Heart right ventricle (tissue), 16 donors: ENCODE results near the gene CENPP. TPM values are rescaled to one million over a fixed set of nuclear protein-coding genes. Genes with fewer than 3 reads are reported as not detected.

Experiments
- ATAC-seq, 8 donors: fragments of 200-7000 bp; cut with Tn5 transposase; one replicate each; pipeline ENCODE4 v1.9.1; 2020; ENCODE audit warnings: mild to moderate bottlenecking in 8 of 8, moderate library complexity in 8 of 8, moderate number of reproducible peaks in 1 of 8
- DNase-seq, 2 donors: peaks; one replicate each; pipeline ENCODE4 v3.0.0-alpha.2; 2020
- H3K27ac ChIP-seq, 10 donors: fragments of 200-600 bp; sonication (generic) in 2 of 10; one replicate each; pipeline versions ENCODE4 v1.5.0 to v1.8.0; 2020 to 2022; ENCODE audit warnings: mild to moderate bottlenecking in 3 of 10
- H3K27me3 ChIP-seq, 7 donors: fragments of 200-600 bp; one replicate each; pipeline ENCODE4 v1.8.0; 2021 to 2022; ENCODE audit warnings: mild to moderate bottlenecking in 2 of 7
- H3K36me3 ChIP-seq, 9 donors: fragments of 200-600 bp; sonication (generic) in 1 of 9; one replicate each; pipeline versions ENCODE4 v1.5.0 to v1.8.0; 2020 to 2022; ENCODE audit warnings: mild to moderate bottlenecking in 2 of 9
- H3K4me1 ChIP-seq, 9 donors: fragments of 200-600 bp; sonication (generic) in 1 of 9; one replicate each; pipeline versions ENCODE4 v1.5.0 to v1.8.0; 2020 to 2022; ENCODE audit warnings: mild to moderate bottlenecking in 4 of 9
- H3K4me3 ChIP-seq, 10 donors: fragments of 200-600 bp; sonication (generic) in 2 of 10; one replicate each; pipeline versions ENCODE4 v1.5.0 to v1.8.0; 2020 to 2022; ENCODE audit warnings: mild to moderate bottlenecking in 7 of 10, moderate library complexity in 2 of 10
- H3K9me3 ChIP-seq, 11 donors: fragments of 200-600 bp in 10 of 11; sonication (generic) in 2 of 11; one replicate each; pipeline versions ENCODE4 v1.5.0 to v1.8.0; 2013 to 2022; ENCODE audit warnings: mild to moderate bottlenecking in 2 of 11, control low read depth in 1 of 11, moderate library complexity in 1 of 11
- WGBS, 2 donors: extraction: QIAGEN DNeasy Blood & Tissue Kit; methylation state at CpG; one replicate each; pipeline ENCODE4 v1.1.7; 2013; ENCODE audit warnings: inconsistent platforms in 1 of 2; 5-methylcytosine and 5-hydroxymethylcytosine counted together
- intact Hi-C, 10 donors: fragments of 100-400 bp; cut with DNase I; formaldehyde crosslinking; loops; one replicate each; pipeline versions ENCODE4 v1.11.1 to v1.14.2; 2022
- polyA plus RNA-seq, 2 donors: library from polyadenylated mRNA; stranded (reverse); fragments of 200-250 nt; gene quantifications; one replicate each; pipeline ENCODE4 v1.2.3, GENCODE V29; 2013
- total RNA-seq, 10 donors: library from RNA; stranded (reverse); fragmentation: NEBNext Ultra II Directional in 3 of 10; extraction: Animal tissue kit (Norgen Biotek cat#: 25700) in 3 of 10; gene quantifications; one replicate each; pipeline versions ENCODE4 v1.2.1 to v1.2.4, GENCODE V29; 2021 to 2023
- TF ChIP-seq, protein P1 (sequence below), 9 donors: fragments of 200-600 bp; sonication (generic) in 2 of 9; IDR thresholded peaks; one replicate each; pipeline versions ENCODE4 v1.5.0 to v1.8.0; 2021 to 2022; ENCODE audit warnings: antibody characterized with exemption in 9 of 9, mild to moderate bottlenecking in 5 of 9, moderate library complexity in 1 of 9
- donor health status: Arrhythmogenic right ventricular cardiomyopathy.
- donor health status: ischemic (EF 13 %, LVEDD 7.1; RV severe dilation, severe dysfunction).
- donor health status: healthy with polysubstance abuse.
- donor health status: DM: no; HTN: yes; CAD: no.
- donor health status: DM: no; HTN: no; CAD: no.
- donor health status: ischemic (EF 25% LVEDD 6.9; RV normal size, moderate dysfunction).
- donor health status: ischemic (EF 25% LVEDD 5.7; RV mildly dilated, moderate dysfunction).
- donor health status: healthy.
- donor health status: DM: yes; HTN: yes; CAD: no.
- donor health status: Ischemic cardiomyopathy.
- donor health status: ischemic (EF 35%, LVEDD 5.7; RV mildly dilated, moderate dysfunction).
- donor health status: nonischemic (EF 11% LVEDD 7.7; RV severe dilation, severe dysfunction).
- donor health status: DM: yes; HTN: yes; CAD: no.
- donor health status: PGD.
- donor health status: ischemic (EF 29% LVEDD 5.4; RV normal size, mild dysfunction).
- donor health status: nonischemic (EF 23%, LVEDD 6.1; RV moderate dilation, normal function).

Gene CENPP
- total and polyA plus RNA-seq, 12 donors = 1.3 to 5.2 (median 2.8) TPM

DNA sequence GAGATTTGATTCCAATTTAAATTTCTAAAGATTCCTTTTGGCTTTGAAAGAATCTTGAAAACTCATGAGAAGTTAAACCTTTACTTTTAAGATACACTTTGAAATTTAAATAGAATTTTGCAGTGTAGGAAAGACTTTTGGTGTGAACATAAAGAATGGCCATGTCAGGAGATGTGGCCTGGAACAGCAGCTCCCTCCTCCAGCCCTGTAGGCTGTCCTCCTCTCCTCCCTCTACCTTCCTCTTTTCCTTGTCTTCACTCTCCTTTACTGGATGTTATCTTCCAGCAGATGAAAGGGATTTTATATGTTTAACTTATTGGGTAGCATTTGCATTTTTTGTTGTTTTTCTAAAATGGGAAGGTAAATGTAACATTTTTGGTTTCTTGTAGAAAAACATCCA lies 137.6 kb downstream of the CENPP start:
- H3K36me3 ChIP-seq = peaks cover 0 to 65% (median 0%) of the 10 kb centered on the region in 9 donors

GRCh38 chr9:92463984-92464383 lies 138.2 kb downstream of the CENPP start:
- TF ChIP-seq, protein P1, sequence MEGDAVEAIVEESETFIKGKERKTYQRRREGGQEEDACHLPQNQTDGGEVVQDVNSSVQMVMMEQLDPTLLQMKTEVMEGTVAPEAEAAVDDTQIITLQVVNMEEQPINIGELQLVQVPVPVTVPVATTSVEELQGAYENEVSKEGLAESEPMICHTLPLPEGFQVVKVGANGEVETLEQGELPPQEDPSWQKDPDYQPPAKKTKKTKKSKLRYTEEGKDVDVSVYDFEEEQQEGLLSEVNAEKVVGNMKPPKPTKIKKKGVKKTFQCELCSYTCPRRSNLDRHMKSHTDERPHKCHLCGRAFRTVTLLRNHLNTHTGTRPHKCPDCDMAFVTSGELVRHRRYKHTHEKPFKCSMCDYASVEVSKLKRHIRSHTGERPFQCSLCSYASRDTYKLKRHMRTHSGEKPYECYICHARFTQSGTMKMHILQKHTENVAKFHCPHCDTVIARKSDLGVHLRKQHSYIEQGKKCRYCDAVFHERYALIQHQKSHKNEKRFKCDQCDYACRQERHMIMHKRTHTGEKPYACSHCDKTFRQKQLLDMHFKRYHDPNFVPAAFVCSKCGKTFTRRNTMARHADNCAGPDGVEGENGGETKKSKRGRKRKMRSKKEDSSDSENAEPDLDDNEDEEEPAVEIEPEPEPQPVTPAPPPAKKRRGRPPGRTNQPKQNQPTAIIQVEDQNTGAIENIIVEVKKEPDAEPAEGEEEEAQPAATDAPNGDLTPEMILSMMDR (IDR thresholded peaks at IDR 0.05) = no peak
- H3K4me1 ChIP-seq = peaks cover 0 to 18% (median 8%) of the 10 kb centered on the region in 9 donors
- no peaks in the 10 kb centered on the region for H3K27me3 ChIP-seq
- DNase-seq = no peak
- no peak overlapping the region for H3K4me3 ChIP-seq
- ATAC-seq = peak; percentile 38 to 87 (median 72)
- H3K9me3 ChIP-seq = no peaks in the 10 kb centered on the region
- 37 to 64% methylated on average over 3 of the region's 3 CpGs for WGBS, 2 donors
- peak overlapping the region in 7 of 10 donors; percentile 6 to 52 (median 24) for H3K27ac ChIP-seq
- peaks cover 0 to 63% (median 0%) of the 10 kb centered on the region in 9 donors for H3K36me3 ChIP-seq
- intact Hi-C loops = no loop called here

More for the DNA sequence above, 137.6 kb downstream of the CENPP start:
- H3K4me3 ChIP-seq = no peak overlapping the region
- ATAC-seq (peak in 1 of 8 donors; percentile 64), DNase-seq (no peak)
- peaks cover 0 to 18% (median 8%) of the 10 kb centered on the region in 9 donors for H3K4me1 ChIP-seq
- no peaks in the 10 kb centered on the region for H3K27me3 ChIP-seq
- intact Hi-C loops = no loop called here
- peak overlapping the region in 2 of 10 donors; percentile 6 to 28 for H3K27ac ChIP-seq
- TF ChIP-seq, protein P1 (IDR thresholded peaks at IDR 0.05) = no peak
- no peaks in the 10 kb centered on the region for H3K9me3 ChIP-seq

DNA sequence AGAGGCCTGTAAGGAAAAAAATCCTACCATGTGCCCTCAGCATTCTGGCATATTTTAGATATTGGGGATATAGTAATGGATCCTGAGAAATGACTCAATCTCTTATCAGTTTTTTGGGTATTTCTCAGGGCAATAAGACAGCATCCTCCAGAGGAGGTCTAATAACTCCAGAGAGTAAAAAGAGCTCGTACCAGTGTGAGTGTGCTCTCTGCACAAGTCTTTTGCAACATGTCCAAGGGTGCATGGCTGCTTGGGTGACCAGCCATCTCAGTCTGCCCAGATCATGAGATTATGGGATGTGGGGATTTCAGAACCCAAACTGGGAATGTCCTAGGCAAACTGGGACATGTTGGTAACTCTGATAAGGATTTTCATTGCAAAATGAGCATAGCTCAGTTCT lies 141.3 kb downstream of the CENPP start:
- no peaks in the 10 kb centered on the region for H3K27me3 ChIP-seq
- WGBS, 2 donors = 95 to 100% methylated on average over 1 of the region's 1 CpG
- no peak overlapping the region for H3K27ac ChIP-seq
- DNase-seq (no peak), ATAC-seq (no peak)
- peaks cover 0 to 66% (median 0%) of the 10 kb centered on the region in 9 donors for H3K36me3 ChIP-seq
- peaks cover 0 to 18% (median 8%) of the 10 kb centered on the region in 9 donors for H3K4me1 ChIP-seq
- intact Hi-C loops = no loop called here
- TF ChIP-seq, protein P1 (IDR thresholded peaks at IDR 0.05) = no peak
- H3K4me3 ChIP-seq = no peak overlapping the region
- no peaks in the 10 kb centered on the region for H3K9me3 ChIP-seq

DNA sequence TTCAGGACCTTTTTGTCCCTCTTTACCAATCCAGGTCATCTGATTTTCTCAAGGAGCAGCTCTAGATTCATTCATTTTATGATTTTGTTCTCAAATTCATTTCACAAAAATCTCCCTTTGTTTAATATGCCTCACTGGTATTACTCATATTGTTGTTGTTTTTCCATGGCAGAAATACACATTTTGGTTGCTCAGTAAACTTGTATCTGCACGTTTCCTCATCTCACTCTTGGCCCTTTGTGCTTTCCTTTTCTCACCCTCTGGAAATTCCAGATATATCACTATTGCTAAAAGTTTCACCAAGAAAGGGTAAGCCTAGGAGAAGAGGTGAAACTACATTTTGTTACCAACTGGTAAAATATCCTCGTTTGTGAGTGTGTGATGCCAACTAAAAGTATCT lies 141.8 kb downstream of the CENPP start:
- H3K4me1 ChIP-seq = peaks cover 0 to 18% (median 8%) of the 10 kb centered on the region in 9 donors
- no peaks in the 10 kb centered on the region for H3K9me3 ChIP-seq
- intact Hi-C loops = no loop called here
- no peaks in the 10 kb centered on the region for H3K27me3 ChIP-seq
- WGBS, 2 donors = 86 to 96% methylated on average over 2 of the region's 2 CpGs
- H3K36me3 ChIP-seq = peaks cover 0 to 66% (median 0%) of the 10 kb centered on the region in 9 donors
- no peak for DNase-seq
- no peak overlapping the region for H3K4me3 ChIP-seq
- H3K27ac ChIP-seq = no peak overlapping the region
- no peak for ATAC-seq
- TF ChIP-seq, protein P1 (IDR thresholded peaks at IDR 0.05) = no peak
